GM19239 (cell line): ENCODE data around the gene TRIM28.
"Not testable (repeated sequence)": the region's sequence is repeated elsewhere in the genome, so short reads cannot be mapped to it uniquely, and the experiment has no call there.

ENCODE experiments used
- DNase-seq: peaks from one replicate; pipeline ENCODE4 v3.0.0; 2011; ENCODE audit warnings: low spot score; ENCODE audit not compliant: insufficient read length
- FAIRE-seq: peaks from 2 replicates; lab custom pipeline; 2011; peaks lifted over from hg19 to GRCh38; lab: Jason Lieb, UNC

The TRIM28 gene

DNA sequence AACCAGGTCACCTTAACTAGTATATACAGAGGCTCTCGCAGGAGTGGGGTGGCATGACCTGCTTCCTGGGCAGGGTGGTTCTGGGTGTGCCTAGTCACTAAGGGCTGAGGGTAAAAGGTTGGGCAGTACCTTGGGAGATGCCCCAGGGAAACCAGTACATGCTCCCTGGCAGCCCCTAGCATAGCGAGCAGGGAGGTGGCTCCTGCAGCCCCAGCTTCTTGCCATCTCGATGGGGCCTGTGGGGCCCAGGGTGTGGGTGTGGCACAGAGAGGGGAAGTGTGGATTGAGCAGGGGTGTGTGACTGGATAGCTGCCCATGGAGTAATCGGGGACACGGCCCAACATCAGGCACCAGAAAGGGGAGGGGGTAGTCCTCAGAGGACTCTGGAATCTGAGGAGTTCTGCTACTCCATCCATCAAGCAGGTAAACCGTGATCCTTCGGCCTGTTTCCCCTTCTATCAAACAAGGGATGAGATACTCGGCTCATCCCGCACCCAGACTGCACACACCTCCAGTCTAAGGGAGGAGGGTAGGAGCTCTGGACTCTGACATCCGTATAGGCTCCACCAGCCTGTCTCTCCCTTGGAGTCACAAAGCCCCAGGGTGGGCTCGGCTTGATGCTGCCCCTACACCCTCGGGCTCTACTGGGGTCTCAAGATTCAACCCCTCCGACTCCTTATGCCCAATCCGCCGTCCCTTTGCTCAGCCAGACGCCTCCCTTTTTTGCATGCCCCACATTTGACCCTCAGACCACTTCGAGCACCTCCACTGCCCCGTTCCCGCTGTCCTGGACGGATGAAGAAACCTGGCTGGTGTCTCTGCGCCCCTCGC is 25.4 kb upstream of the TRIM28 start:
- FAIRE-seq (peak; percentile 39), DNase-seq (no peak)

- DNase-seq: peak; percentile 41
- FAIRE-seq: no peak
These were observed 24.8 kb upstream of the TRIM28 start for GRCh38 chr19:58519087-58519354.

- DNase-seq (peak; percentile 88), FAIRE-seq (peak; percentile 94)
These were observed 24.3 kb upstream of the TRIM28 start, which contains the start of gene ZBTB45 for GRCh38 chr19:58519355-58520256. ZBTB45 (minus strand) TSS chr19:58519810; CDS start chr19:58517673, 2,137 bp downstream.

DNA sequence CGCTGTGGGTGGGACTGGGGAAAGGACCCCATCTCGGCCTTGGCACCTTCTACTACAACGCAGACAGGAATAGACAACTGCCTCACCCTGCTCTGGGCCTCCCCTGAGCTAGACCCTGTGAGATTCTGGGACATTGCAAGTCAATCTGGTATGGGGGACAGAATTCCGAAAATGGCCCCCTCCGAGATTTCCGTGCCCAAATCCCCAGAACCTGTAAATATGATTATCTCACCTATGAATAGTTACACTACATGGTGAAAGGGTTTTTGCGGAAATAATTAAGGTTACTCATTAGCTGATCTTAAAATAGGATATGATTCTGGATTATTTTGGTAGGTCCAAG is 23.6 kb upstream of the TRIM28 start:
- DNase-seq: no peak

DNA sequence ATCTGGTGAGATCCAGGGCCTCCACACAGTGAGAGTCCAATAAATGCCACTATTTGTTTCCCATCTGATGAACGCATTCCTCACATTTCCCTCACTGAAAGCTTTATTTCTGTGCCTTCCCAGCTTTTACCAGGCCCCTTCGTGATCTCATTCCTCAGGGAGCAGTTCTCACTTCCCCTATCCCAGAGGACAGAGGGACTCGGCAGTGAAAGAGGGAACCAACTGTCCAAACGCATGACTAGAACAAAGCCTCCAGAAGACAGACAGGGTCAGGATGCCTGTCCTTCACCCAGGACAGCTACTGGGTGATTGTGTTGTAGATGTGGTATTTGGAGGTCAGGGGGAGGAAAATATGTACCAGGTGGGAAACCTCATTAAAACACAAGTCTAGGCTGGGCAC is 22.2 kb upstream of the TRIM28 start:
- DNase-seq: no peak
- FAIRE-seq: no peak

More for the DNA sequence above, 23.6 kb upstream of the TRIM28 start:
- no peak for FAIRE-seq

GRCh38 chr19:58522709-58523108 is 21.2 kb upstream of the TRIM28 start:
- DNase-seq: no peak
- no peak for FAIRE-seq

DNA sequence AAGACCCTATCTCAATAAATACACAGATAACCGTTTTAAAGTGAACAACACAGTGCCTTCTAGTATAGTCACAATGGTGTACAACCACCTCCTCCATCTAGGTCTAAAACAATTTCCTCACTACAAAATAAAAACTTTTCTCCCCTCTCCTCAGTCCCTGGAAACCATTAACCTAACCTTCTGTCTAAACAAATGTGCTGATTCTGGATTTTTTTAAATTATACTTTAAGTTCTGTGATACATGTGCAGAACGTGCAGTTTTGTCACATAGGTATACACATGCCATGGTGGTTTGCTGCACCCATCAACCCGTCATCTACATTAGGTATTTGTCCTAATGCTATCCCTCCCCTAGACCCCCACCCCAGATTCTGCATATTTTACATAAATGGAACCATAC is 14.5 kb upstream of the TRIM28 start:
- FAIRE-seq: no peak
- DNase-seq: no peak

GRCh38 chr19:58531034-58531840 is 12.6 kb upstream of the TRIM28 start:
- FAIRE-seq: no peak
- no peak for DNase-seq

GRCh38 chr19:58535857-58536256 is 8.0 kb upstream of the TRIM28 start:
- DNase-seq (no peak), FAIRE-seq (no peak)

GRCh38 chr19:58536852-58537798 is 6.7 kb upstream of the TRIM28 start:
- DNase-seq: no peak
- FAIRE-seq: no peak

DNA sequence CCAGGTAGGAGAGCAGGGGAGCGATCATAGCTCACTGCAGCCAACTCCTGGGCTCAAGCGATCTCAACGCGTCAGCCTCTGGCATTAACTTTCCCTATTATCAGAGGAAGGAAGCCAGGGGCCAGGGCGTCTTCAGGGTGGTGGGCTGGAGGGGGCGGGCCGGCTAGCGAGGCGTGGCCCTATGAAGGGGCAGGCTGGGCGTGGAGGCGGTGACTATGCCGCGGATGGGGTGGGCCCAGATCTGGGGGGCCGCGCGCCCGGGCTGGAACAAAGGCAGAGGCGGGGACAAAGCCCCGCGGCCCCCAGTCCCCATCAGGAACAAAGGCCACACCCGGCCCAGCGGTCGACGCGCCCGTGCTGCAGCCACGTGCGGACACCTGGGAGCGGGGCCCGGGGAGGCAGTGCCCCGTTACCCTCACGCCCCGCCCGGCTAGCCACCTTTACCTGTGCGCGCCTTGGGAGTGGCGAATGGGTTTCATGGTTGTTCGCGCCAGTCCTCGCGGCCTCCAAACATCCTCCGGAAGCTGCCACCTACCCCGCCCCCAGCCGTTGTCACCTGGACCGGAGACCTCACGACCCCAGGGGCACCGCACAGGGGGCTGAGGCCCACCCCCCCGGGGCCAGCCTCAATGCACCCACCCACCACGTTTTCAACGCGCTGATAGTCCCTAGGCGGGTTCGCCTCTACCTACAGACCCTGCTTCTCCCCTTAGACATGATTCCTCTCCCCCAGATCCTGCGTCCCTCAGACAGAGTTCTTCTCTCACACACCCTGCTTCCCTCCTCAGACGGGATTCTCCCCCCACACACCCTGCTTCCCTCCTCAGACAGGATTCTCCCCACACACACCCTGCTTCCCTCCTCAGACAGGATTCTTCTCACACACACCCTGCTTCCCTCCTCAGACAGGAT is 5.4 kb upstream of the TRIM28 start:
- DNase-seq (no peak), FAIRE-seq (no peak)

DNA sequence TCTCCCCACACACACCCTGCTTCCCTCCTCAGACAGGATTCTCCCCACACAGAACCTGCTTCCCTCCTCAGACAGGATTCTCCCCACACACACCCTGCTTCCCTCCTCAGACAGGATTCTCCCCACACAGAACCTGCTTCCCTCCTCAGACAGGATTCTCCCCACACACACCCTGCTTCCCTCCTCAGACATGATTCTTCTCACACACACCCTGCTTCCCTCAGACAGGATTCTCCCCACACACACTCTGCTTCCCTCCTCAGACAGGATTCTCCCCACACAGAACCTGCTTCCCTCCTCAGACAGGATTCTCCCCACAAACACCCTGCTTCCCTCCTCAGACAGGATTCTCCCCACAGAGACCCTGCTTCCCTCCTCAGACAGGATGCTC is 4.7 kb upstream of the TRIM28 start:
- DNase-seq, FAIRE-seq: not testable (repeated sequence)

- FAIRE-seq, DNase-seq: not testable (repeated sequence)
These were observed 1.1 kb upstream of the TRIM28 start for GRCh38 chr19:58542641-58543372.

- FAIRE-seq (no peak), DNase-seq (peak; percentile 88)
These were observed 874 bp downstream of the TRIM28 start for GRCh38 chr19:58544591-58545285.

DNA sequence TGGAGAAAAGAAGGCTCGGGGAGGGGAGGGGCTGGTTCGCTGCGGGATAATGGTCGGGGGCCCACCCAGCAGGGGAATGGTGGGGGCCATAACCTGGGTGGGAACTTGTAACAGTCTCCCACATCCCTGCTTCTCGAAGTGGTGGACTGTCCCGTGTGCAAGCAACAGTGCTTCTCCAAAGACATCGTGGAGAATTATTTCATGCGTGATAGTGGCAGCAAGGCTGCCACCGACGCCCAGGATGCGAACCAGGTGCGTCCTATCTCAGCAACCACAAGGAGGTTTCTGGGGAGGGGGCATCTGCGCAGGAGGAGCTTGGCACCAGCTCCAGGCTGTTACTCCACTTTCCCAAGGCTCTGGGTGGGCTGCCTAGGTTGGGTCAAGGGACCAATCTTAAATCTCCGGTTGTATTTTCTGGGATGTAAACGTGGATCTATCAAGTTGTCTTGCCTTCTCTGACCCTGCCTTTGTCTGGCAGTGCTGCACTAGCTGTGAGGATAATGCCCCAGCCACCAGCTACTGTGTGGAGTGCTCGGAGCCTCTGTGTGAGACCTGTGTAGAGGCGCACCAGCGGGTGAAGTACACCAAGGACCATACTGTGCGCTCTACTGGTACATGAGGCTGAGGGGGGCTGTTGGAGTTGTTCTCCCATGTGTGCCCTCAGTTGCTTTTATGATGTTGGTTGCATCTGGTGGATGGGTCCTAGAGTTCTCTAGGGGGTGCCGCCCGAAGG is 1.6 kb downstream of the TRIM28 start:
- FAIRE-seq (no peak), DNase-seq (no peak)

GRCh38 chr19:58546019-58546530 is 2.2 kb downstream of the TRIM28 start:
- no peak for DNase-seq
- FAIRE-seq: no peak
